Stimulated activated CD8-positive, alpha-beta memory T cell treated with anti-CD3 and anti-CD28 coated beads, Interleukin-7, amount 100 ng/mL, for 1 hour (primary cell): ENCODE data around the gene BDNF.
"Not testable (repeated sequence)": the region's sequence is repeated elsewhere in the genome, so short reads cannot be mapped to it uniquely, and the experiment has no call there.

Source experiments
- DNase-seq, 2 donors: peaks; one replicate each; pipeline ENCODE4 v3.0.0-alpha.2; 2020; ENCODE audit warnings: low read depth in 2 of 2

BDNF gene

DNA sequence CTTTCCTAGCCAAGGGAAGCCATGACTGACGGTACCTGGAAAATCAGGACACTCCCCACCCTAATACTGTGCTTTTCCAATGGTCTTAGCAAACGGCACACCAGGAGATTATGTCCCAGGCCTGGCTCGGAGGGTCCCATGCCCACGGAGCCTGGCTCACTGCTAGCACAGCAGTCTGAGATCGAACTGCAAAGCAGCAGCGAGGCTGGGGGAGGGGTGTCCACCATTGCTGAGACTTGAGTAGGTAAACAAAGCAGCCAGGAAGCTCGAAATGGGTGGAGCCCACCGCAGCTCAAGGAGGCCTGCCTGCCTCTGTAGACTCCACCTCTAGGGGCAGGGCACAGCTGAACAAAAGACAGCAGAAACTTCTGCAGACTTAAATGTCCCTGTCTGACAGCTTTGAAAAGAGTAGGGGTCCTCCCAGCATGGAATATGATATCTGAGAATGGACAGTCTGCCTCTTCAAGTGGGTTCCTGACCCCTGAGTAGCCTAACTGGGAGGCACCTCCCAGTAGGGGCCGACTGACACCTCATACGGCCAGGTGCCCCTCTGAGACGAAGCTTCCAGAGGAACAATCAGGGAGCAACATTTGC is 34.6 kb downstream of the BDNF start:
- DNase-seq = not testable (repeated sequence)

DNA sequence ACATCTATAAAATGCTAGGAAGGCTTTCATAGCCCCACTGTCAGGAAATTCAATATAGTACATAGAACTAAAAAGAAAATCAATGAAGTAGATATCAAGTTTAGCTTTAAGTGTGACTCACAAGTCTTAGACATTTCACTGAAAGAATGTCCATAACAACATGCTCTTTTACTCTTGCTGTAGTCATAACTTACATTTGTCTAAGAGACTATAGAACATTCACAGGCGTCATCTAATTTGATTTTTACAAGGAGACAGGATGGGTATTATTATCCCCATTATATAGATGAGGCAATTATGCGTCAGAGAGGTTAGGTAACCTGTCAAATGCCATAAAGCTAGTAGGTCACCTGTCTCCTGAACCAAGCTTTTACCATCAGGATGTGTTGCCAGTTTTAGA is 36.9 kb downstream of the BDNF start:
- no peak for DNase-seq

DNA sequence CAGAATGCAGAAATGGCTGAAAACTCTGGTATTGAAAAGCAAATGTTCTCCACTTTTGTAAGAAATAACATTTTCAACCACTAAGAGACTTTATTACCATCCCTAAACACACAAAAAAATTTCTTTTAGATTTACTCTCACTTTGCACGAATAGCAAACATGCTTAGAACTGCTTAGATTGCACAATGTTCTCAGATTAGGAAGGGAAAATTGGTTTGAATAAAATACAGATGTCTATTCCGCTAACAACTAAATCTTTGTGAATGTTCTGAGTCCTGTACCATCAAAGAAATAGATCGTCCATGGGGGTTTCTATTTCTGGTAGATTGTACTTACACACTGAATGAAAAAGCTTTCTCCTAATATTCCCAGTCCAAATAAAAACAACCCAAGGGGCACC is 40.1 kb downstream of the BDNF start:
- DNase-seq = no peak

DNA sequence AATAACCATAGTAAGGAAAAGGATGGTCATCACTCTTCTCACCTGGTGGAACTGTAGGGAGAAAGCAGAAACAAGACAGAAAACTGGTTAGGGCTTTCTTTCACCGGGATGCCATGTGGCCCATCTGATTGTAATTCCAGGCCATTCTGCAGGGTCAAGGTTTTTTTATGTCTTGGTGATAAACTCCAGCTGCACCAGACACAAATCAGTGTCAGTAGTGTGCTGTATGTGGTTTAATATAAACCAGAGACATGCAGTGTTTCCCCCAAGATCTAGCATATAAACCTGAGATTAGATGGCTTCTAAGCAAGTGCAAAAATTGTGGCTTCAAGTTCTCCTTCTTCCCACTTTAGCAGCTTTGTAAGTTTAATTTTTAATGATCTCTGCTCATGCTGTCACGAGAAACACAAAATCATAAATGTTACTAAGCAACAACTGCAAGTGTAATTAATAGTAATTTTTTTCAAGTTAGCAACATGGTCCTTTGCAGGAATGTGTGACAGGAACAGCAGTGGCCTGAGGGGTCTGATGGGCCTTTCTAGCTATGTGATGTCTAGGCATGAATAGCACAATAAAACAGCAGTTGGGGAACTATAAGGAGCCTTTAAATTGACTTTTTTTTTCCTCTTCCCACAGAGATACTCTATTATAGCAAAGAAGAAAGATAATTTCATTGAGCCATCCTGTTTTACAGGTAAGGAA is 41.6 kb downstream of the BDNF start:
- no peak for DNase-seq

DNA sequence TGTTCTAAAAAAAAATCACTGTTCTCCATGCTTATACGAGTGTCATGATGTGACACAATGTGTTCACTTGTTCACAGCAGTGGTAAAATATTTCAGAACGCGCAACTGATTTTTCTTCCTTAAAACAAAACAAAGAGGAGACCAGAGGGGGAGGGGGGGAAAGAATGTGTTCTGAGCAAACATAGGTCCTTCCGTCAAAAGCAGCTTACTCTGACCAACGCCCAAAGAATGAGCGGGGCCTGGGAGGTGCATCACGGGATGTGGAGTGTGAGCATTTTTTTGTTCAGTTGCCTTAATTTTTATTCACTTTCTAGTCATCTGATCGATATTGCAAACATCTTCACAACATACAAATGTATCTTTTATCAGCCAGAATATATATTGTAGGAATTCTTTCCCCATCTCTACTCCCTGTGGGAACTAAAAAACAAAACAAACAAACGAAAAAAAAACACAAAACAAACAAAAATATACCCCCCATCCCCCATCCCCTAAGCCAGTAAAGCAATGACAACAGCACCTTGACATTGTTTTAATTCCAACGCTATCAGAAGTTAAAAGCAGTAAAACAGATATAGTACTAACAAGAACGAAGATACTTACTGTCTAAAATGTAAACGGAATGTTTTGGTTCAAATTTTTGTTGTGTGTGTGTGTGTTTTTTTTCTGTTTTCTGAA is 43.3 kb downstream of the BDNF start:
- DNase-seq = no peak

DNA sequence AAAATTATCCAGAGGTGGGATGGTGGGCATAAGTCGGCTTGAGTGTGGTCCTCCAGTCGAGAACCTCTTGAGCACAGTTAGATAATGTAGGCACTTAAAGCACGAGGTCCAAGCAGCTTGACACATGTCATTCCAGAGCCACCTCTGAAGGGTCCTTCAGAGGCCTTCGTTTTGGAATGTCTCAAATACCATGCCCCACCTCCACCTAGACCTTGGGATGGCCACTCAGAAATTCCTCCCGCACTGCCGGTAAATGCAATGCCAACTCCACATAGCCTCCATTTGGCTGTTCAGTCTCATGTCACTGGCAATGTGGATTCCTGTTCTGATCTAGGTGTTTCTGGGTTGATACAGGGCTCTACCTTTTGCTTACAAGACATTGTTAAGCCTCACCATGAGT is 43.9 kb downstream of the BDNF start:
- no peak for DNase-seq

DNA sequence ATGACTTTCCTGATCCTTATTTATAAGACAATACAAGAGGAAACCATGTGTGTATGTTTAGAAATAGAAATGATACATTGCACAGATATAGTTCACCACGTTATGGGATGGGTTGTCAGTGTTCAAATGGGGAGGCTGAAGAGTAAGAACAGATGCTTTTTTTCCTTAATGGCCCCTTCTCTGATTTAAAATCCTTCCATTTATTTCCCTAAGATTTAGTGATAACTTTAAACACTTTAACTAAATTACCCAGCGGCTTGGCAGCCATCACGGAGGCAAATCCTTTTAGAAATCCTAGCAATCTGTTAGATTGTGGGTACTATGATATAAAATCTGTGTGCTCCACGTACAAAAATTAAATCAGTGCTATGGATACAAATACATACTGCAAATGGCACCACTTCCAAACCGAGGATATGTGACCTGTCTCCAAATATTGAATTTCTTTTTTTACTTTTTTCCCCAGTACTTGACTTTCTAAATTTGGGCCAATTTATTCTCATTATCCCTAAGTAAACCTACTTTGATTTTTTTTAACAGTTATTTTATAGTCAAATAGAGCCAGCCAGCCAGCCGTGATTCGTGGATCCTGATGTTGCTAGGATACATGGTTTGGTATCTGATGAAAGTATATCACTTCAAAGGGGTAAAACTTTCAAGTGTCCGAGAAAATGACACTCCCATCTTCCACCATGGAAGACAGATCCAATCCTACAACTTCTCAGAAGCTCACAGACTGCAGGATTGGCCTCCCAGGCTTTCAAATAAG is 46.1 kb downstream of the BDNF start:
- DNase-seq = no peak

DNA sequence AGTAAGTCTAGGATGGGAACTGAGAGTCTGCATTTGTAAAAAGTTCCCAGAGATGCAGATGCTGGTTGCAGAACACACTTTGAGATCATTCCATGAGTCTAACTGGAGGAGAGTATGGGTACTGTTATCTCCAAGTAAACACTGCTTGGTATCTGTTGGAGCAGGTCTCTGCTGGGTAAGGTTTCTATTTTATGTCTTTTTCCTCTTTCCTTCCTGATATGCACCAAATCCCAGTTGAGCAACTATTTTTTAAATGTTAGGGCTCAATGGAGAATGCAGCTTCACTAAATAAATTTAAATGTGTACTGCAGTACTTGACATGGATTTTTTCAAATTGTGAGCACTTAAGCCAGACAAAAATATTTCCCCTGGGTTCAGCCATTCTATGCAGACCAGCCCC is 48.5 kb downstream of the BDNF start:
- DNase-seq = no peak

DNA sequence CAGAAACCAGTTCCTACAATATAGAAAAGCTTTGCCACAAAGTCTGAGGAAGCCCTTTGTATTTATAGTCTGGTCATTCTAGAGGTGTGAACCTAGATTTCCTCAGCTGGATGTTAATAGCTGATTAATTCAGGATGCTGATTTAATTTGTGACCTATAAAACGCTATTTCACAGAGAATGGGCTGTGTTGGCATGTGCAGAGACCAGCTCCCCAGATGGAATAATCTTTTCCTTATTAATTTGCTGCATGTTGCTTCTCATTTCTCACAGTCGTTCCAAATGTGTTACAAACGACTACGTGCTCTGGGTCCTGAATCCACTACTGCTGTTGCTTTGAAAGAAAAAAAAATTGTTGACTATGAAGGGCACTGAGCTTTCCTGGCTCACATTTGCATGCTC is 49.3 kb downstream of the BDNF start:
- DNase-seq = no peak

DNA sequence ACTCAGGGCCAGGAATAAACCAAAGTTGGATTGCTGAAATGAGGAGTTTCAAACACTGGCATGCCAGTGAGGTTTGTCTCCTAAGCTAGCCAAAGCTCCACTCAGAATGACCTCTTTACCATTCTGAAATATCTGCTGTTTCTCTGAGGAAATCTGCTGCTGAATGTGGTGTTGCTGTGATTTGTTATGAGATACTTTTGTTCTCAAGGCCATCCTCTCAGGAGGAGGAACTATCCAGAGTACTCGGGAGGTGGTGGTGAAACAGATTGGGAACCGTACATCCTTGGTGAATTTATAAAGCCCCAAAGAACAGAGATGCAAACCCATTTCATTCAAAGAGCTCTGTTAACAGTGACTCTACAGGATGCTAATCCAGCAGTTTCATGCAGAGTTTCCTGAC is 50.5 kb downstream of the BDNF start:
- DNase-seq = no peak

DNA sequence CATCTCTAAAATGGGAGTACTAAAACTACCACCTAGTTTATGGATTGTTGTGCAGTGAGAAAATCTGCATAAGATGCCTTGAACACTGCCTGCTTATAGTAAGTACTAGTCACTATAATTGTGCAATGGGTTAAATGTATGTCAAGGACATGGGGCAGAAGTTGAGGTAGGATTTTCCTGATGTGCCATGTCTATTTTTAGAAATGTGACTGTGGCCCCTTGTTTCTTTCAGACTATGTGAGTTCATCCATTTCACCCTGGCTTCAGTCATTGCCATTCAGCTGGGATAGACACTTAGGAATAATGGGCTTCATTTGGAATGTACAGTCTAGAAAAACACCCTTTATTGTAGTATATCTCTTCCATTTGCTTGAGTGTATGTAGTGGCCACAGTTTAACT is 51.4 kb downstream of the BDNF start:
- no peak for DNase-seq

DNA sequence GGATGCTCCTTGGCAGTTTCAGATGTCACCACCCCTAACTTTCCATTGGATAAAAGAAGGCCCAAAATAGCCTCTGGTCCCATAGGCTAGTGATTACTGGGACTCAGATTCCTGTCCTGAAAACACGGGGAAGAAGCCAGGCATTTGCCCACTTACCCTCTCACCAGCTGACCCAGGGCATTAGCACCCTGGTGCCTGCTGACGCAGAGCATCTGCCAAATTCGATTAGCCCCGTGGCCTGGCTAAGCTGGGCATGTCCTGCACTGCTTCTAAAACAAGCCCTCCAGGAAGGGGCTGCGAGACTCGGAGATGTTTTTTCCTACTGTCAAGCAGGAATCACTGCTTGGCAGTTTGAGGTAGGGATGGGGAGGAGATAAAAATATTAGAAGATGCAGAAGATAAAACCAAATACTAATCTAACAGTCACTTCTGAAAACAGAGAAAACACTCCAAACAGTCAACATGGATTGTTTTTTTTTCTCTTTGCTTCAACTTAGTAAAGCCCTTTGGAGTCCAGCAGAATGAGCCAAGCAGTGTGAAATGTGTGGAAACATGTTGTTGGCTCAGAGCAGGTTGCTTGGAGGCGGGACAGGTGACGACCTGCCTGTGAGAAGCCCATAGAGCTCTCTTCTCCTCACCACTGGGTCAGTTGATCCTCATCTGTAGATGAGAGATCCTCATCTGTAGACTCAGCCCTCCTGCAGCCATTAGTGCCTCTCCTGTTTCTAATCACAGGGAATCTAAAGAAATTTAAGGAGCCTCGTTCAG is 54.0 kb downstream of the BDNF start:
- DNase-seq = no peak

DNA sequence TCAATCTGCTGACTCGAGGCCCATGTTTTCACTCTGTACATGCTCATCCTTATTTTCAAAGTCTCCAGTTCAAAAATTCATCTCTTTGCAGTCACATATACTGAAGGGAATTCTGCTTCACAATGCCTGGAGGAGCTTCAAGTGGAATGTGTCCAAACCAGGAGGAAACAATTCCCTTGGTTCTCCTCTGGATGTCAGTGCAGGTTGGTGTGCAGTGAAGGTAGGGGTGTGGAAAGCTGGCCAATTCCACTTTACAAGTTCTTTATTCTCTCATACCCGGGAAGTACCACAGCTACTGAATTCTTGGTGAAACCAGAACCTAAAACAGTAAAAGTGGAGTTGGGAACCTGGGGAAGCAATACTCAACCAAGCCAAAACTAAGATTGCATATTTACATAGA is 57.3 kb downstream of the BDNF start:
- no peak for DNase-seq

DNA sequence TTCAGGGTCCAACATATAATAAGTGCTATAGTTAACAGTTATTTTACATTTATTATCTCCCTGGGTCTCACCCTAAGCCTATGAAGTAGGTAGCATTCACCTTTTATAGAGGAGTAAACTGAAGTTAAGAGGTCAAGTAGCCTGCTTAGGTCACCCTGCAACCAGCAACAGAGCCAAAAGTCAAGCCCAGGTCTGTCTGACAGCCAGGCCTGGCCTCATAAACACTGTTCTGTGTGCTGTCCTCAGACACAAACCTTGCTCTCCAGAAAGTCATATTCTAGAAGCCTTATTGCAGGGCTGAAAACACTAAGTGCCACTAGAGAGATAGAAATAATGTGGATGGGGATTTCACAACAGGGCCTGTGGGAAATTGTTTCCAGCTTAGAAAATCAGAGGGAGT is 59.3 kb downstream of the BDNF start:
- no peak for DNase-seq

DNA sequence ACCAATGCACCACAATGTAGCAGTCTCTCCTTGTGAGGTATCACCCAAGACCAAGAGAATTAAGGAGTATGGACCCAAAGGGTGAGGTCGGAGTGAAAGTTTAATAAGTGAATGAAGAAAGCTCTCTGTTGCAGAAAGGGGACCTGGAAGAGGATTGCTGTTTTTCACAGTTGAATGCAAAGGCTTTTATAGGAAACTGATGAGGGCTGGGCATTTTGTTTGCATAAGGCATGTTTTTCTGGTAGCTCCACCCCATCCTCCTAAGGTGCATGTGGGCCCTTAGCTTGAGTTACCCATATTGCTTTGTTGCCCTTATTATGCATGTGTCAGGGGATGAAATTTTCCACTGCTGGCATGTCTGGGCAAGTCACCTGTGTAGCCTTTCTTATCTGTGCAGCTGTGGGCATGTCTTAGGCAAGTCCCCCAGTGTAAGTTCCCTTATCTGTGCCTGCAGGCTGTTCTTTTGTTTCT is 64.7 kb downstream of the BDNF start:
- DNase-seq = no peak

DNA sequence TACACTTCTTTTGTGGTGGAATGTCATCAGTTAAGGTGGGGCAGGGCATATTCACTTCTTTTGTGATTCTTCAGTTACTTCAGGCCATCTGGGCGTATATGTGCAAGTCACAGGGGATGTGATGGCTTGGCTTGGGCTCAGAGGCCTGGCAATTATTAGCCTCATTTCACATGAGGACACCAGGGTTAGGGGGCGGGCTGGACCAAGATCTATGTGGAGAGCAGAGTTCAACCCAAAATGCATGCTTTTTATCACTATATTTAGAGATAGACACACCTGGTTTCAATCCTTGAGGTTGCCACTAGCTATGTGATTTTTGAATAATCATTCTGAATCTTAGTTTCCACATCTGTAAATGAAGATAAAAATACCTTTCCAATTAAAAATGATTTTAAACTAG is 65.5 kb downstream of the BDNF start:
- not testable (repeated sequence) for DNase-seq

DNA sequence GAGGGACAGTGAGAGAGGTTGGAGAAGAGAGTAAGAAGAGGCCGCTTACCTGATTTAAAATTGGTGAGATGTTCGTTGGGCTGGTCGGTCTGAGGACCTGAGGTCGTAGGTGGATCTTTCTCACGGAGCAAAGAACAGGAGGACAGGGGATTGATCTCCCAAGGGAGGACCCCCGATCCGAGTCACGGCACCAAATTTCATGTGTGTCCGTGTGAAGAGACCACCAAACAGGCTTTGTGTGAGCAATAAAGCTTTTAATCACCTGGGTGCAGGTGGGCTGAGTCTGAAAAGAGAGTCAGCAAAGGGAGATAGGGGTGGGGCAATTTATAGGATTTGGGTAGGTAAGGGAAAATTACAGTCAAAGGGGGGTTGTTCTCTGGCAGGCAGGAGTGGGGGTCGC is 66.0 kb downstream of the BDNF start:
- DNase-seq = not testable (repeated sequence)

DNA sequence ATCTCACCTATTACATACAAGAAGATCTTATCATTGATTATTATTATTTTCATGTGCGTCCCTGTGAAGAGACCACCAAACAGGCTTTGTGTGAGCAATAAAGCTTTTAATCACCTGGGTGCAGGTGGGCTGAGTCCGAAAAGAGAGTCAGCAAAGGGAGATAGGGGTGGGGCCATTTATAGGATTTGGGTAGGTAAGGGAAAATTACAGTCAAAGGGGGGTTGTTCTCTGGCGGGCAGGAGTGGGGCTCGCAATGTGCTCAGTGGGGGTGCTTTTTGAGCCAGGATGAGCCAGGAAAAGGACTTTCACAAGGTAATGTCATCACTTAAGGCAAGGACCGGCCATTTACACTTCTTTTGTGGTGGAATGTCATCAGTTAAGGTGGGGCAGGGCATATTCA is 71.2 kb downstream of the BDNF start:
- not testable (repeated sequence) for DNase-seq

DNA sequence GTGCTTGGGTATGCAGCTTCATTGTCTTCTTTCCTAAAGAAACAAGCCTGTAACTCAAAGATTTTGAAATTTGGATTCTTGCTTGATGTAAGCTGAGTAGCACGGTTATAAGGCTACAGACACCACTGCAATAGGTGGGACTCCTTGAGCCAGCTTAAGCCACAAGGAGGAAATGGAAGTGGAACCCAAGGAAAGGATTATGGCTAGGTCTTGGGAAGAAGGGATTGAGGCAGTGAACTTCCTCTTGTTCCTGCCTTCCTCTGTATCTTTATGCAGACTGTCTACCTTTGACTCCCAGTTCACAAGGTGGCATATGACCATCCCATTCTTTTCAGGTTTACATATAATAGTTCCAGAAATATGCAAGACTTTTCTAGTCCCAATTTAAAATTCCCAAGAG is 72.3 kb downstream of the BDNF start:
- no peak for DNase-seq

DNA sequence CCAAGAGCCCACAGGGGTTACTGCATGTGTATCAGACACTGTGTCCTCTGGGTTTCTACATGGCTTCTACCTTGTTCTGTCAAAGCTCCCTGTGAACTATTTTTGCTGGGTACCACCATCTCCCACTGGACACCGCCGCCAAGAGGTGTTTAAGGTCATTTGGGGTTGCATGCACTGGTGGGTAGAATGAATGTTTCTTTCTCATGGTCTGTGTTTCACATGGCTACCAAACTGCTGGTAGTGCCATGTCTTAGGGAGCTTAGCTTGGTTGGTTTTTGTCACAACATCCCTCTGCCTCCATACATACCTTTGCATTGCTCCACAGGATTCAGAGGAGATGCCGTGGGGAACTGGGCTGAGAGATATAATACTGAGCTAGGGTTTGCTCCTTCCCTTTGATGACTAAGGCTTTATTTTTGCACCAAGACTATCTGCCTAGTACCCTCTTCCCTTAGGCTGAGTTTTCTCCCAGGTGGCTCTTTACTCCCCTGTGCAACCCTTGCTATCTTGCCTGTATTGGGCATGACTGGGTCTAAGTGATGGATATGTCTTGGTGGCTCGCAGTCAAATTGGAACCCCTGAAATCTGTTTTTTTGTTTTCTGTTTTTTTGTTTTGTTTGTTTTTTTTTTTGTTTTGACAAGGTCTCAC is 73.2 kb downstream of the BDNF start:
- no peak for DNase-seq

DNA sequence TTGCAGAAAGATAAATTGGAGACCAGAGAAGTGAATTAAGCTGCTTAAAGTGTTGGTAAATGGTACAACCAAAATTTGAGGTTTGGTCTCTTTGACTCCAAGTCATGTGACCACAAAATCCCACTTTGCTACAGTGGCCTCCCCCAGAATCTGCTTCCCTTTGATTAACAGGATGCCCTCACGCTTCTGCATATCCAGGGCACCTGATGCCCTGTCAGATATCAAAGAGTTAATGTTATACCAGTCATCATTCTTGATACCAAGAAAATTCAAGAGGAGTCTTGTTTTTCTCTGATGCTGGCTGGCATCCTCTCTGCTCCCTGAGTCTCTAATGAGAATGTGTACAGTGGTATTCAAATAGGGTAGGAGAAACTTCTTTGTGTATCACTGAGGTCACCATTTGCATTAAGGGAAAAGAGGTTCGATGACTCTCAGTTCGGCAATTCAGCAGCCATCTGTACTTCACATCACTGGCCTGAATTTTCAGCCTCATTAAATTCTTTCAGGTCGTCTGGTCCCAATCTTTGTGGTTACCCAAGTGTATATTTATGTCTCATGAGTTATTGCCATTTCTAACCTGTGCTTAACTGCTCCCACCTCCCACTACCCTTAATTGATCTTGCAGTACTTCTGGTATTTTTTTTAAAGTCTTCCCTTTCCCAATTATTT is 73.9 kb downstream of the BDNF start:
- DNase-seq = no peak
